HepG2 (cell line): ENCODE results near the gene PKIG. TPM values are rescaled to one million over a fixed set of nuclear protein-coding genes. Genes with fewer than 3 reads are reported as not detected.

Experiments
- FOXK2 ChIP-seq: fragments of 450-650 bp; IDR thresholded peaks from 2 replicates; pipeline ENCODE4 v1.6.1; 2016
- GATAD2A ChIP-seq: IDR thresholded peaks from 2 replicates; pipeline ENCODE4 v1.6.1; 2016
- KAT8 ChIP-seq: IDR thresholded peaks from 2 replicates; pipeline ENCODE4 v1.6.1; 2016; ENCODE audit warnings: missing genetic modification reagents, missing compliant biosample characterization
- LCORL ChIP-seq, 2 experiments: fragments of 450-650 bp in 1 of 2; sonication (generic) in 1 of 2; formaldehyde crosslinking in 1 of 2; IDR thresholded peaks; 2 replicates each; pipeline versions ENCODE4 v1.5.0 to v1.6.1; 2017 to 2020; ENCODE audit warnings: antibody characterized with exemption in 1 of 2, missing genetic modification reagents in 1 of 2
- MAF1 ChIP-seq: sonication (generic); formaldehyde crosslinking; IDR thresholded peaks from 2 replicates; pipeline ENCODE4 v1.5.0; 2020; ENCODE audit warnings: missing genetic modification reagents, borderline replicate concordance
- MATR3 ChIP-seq: sonication (generic); formaldehyde crosslinking; IDR thresholded peaks from 2 replicates; pipeline ENCODE4 v1.4.0; 2020; ENCODE audit warnings: missing genetic modification reagents
- MBD4 ChIP-seq: IDR thresholded peaks from 2 replicates; pipeline ENCODE4 v1.6.1; 2012; ENCODE audit warnings: low read length, inconsistent platforms, borderline replicate concordance
- NR1H2 ChIP-seq: sonication (generic); formaldehyde crosslinking; IDR thresholded peaks from 2 replicates; pipeline ENCODE4 v1.8.1; 2022; ENCODE audit warnings: low read depth, missing genetic modification reagents, borderline replicate concordance
- NR2F1 ChIP-seq, 2 experiments: fragments of 450-650 bp in 1 of 2; formaldehyde crosslinking in 1 of 2; IDR thresholded peaks; 2 replicates each; pipeline versions ENCODE4 v1.5.0 to v1.6.1; 2016 to 2020; ENCODE audit warnings: mild to moderate bottlenecking in 1 of 2, missing compliant biosample characterization in 1 of 2, missing genetic modification reagents in 1 of 2, moderate library complexity in 1 of 2
- PITX1 ChIP-seq: sonication (generic); formaldehyde crosslinking; IDR thresholded peaks from 2 replicates; pipeline ENCODE4 v1.5.1; 2020; ENCODE audit warnings: mild to moderate bottlenecking, missing genetic modification reagents
- RAD51 ChIP-seq: fragments of 450-650 bp; IDR thresholded peaks from 2 replicates; pipeline ENCODE4 v1.6.1; 2016; ENCODE audit warnings: borderline replicate concordance
- SMARCC2 ChIP-seq: fragments of 450-650 bp; IDR thresholded peaks from 2 replicates; pipeline ENCODE4 v1.6.1; 2017; ENCODE audit warnings: antibody characterized with exemption, mild to moderate bottlenecking
- ZBTB3 ChIP-seq: sonication (generic); formaldehyde crosslinking; IDR thresholded peaks from 2 replicates; pipeline ENCODE4 v1.4.0; 2020; ENCODE audit warnings: low read depth, mild to moderate bottlenecking, moderate library complexity, missing genetic modification reagents, borderline replicate concordance
- ZBTB8A ChIP-seq: sonication (generic); formaldehyde crosslinking; IDR thresholded peaks from 2 replicates; pipeline ENCODE4 v1.4.0; 2020; ENCODE audit warnings: mild to moderate bottlenecking, low read depth, missing genetic modification reagents, borderline replicate concordance
- ZNF160 ChIP-seq: sonication (generic); formaldehyde crosslinking; IDR thresholded peaks from 2 replicates; pipeline ENCODE4 v1.8.0; 2022; ENCODE audit warnings: mild to moderate bottlenecking, inconsistent platforms, missing genetic modification reagents
- ZNF296 ChIP-seq: sonication (generic); formaldehyde crosslinking; conservative IDR thresholded peaks from 2 replicates; pipeline ENCODE4 v1.5.0; 2020; ENCODE audit warnings: mild to moderate bottlenecking, missing genetic modification reagents
- ZNF337 ChIP-seq: sonication (generic); formaldehyde crosslinking; IDR thresholded peaks from 2 replicates; pipeline ENCODE4 v1.5.1; 2020; ENCODE audit warnings: missing genetic modification reagents, low read depth, mild to moderate bottlenecking, borderline replicate concordance
- ZNF383 ChIP-seq: sonication (generic); formaldehyde crosslinking; IDR thresholded peaks from 2 replicates; pipeline ENCODE4 v1.4.0; 2020; ENCODE audit warnings: missing genetic modification reagents, mild to moderate bottlenecking, borderline replicate concordance
- ZNF430 ChIP-seq: sonication (generic); formaldehyde crosslinking; IDR thresholded peaks from 2 replicates; pipeline ENCODE4 v1.9.0; 2021; ENCODE audit warnings: mild to moderate bottlenecking, missing genetic modification reagents
- ZNF496 ChIP-seq: sonication (generic); formaldehyde crosslinking; IDR thresholded peaks from 2 replicates; pipeline ENCODE4 v1.8.1; 2023; ENCODE audit warnings: mild to moderate bottlenecking, moderate library complexity, missing genetic modification reagents; ENCODE audit not compliant: insufficient replicate concordance
- ZNF547 ChIP-seq: sonication (generic); formaldehyde crosslinking; IDR thresholded peaks from 2 replicates; pipeline ENCODE4 v1.5.1; 2020; ENCODE audit warnings: mild to moderate bottlenecking, missing genetic modification reagents
- ZNF772 ChIP-seq: sonication (generic); formaldehyde crosslinking; IDR thresholded peaks from 2 replicates; pipeline ENCODE4 v1.5.0; 2020; ENCODE audit warnings: mild to moderate bottlenecking, missing genetic modification reagents
- ZNF788 ChIP-seq: sonication (generic); formaldehyde crosslinking; IDR thresholded peaks from 2 replicates; pipeline ENCODE4 v1.5.0; 2020; ENCODE audit warnings: mild to moderate bottlenecking, missing genetic modification reagents, borderline replicate concordance
- ZNF816 ChIP-seq: sonication (generic); formaldehyde crosslinking; IDR thresholded peaks from 2 replicates; pipeline ENCODE4 v1.8.0; 2022; ENCODE audit warnings: missing genetic modification reagents, mild to moderate bottlenecking, borderline replicate concordance
- ZSCAN25 ChIP-seq: sonication (generic); formaldehyde crosslinking; IDR thresholded peaks from 2 replicates; pipeline ENCODE4 v1.8.0; 2022; ENCODE audit warnings: mild to moderate bottlenecking, missing genetic modification reagents
- polyA plus RNA-seq, 8 experiments: library from polyadenylated mRNA; depleted of rRNA in 3 of 8; stranded (reverse) in 7 of 8; unstranded in 1 of 8; fragments of >200 nt; fragmentation: Illumina TruSeq in 4 of 8; extraction: Trizol in 4 of 8; gene quantifications; 2 replicates each; pipeline versions ENCODE4 v1.2.1 to v1.2.3, GENCODE V29; 2011 to 2016; ENCODE audit warnings: low read depth in 4 of 8, missing spikeins in 1 of 8, mixed read lengths in 1 of 8; ENCODE audit not compliant: insufficient read depth in 1 of 8
- total RNA-seq, 5 experiments: library from RNA; depleted of rRNA; stranded (reverse); fragments of >200 nt; fragmentation: Illumina TruSeq; extraction: Trizol; gene quantifications; 2 replicates each; pipeline ENCODE4 v1.2.3, GENCODE V29; 2016; ENCODE audit warnings: low read depth in 1 of 5
- TF ChIP-seq, protein P1 (sequence below): IDR thresholded peaks from 2 replicates; pipeline ENCODE4 v1.6.1; 2016; ENCODE audit warnings: low read depth, missing genetic modification reagents, missing compliant biosample characterization

Gene PKIG
- total and polyA plus RNA-seq, 2 of the 13 experiments (the other 11 are each of a cell fraction or from before 2014, with no cell fraction given): 30.8 to 44.5 TPM

DNA sequence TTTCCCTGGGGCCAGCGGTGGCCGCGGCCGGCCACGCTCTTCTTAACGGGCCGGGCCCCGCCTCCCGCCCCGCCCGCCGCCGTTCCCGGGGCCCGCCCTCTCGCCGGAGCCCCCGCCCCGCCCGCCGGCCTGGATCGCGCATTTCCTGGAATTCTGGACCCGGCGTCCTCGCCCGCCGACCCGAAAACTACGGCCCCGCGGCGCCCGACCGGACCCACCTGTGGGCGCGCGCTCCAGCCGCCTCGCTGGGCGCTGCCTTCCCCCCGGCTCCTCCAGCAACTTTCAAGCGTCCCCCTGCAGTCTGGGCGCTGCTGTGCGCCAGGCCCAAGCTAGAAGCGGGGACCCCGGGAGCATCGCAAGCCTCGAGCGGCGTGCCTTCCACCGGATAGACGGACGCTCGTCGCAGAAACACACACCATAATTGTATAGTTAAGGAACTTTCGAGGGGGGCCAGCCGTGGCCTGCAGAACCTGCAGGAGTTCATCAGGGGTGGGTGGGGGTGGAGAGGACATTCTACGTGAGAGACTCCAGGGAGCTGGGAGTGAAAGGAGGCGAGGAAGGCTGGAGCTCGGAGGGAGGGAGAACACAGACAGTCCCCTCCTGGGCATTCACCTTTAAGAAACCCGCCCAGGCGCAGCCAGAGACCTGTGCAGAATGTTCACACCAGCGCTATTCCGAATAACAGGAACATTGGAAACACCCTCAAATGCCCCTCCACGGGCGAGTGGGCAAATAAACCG, 69.5 kb downstream of the PKIG start, which contains the start of gene ADA (continued):
- TF ChIP-seq ZNF160 (no peak), NR2F1 (CRISPR knock-in tag; IDR thresholded peaks at IDR 0.05) (no peak), KAT8 (peak; percentile 25), PITX1 (CRISPR knock-in tag) (no peak; the same call in 1 of the 2 replicates), ZNF547 (peak; percentile 79; the same call in 1 of the 2 replicates), ZNF772 (CRISPR knock-in tag) (peak; percentile 63; the same call in 1 of the 2 replicates), ZBTB3 (CRISPR knock-in tag) (peak; percentile 72; the same call in 1 of the 2 replicates), ZNF496 (CRISPR knock-in tag) (no peak), GATAD2A (CRISPR knock-in tag) (peak; percentile 29; the same call in 1 of the 2 replicates), ZNF816 (CRISPR knock-in tag) (no peak), LCORL (IDR thresholded peaks at IDR 0.05) (no peak), LCORL (CRISPR knock-in tag; IDR thresholded peaks at IDR 0.05) (peak; percentile 38; the same call in 1 of the 2 replicates), ZNF337 (CRISPR knock-in tag) (no peak), RAD51 (no peak), MATR3 (no peak), MBD4 (no peak), NR1H2 (CRISPR knock-in tag) (no peak), ZBTB8A (peak; percentile 38; the same call in 1 of the 2 replicates), ZNF788 (peak; percentile 86; the same call in 1 of the 2 replicates), ZSCAN25 (CRISPR knock-in tag) (no peak), FOXK2 (no peak), SMARCC2 (no peak), MAF1 (CRISPR knock-in tag) (no peak; the same call in 1 of the 2 replicates), ZNF296 (CRISPR knock-in tag) (no peak), ZNF430 (CRISPR knock-in tag) (0 out of 2 replicates have a peak, but pooled peaks have one; percentile 69), ZNF383 (CRISPR knock-in tag) (peak; percentile 60; the same call in 1 of the 2 replicates)
- TF ChIP-seq, protein P1, sequence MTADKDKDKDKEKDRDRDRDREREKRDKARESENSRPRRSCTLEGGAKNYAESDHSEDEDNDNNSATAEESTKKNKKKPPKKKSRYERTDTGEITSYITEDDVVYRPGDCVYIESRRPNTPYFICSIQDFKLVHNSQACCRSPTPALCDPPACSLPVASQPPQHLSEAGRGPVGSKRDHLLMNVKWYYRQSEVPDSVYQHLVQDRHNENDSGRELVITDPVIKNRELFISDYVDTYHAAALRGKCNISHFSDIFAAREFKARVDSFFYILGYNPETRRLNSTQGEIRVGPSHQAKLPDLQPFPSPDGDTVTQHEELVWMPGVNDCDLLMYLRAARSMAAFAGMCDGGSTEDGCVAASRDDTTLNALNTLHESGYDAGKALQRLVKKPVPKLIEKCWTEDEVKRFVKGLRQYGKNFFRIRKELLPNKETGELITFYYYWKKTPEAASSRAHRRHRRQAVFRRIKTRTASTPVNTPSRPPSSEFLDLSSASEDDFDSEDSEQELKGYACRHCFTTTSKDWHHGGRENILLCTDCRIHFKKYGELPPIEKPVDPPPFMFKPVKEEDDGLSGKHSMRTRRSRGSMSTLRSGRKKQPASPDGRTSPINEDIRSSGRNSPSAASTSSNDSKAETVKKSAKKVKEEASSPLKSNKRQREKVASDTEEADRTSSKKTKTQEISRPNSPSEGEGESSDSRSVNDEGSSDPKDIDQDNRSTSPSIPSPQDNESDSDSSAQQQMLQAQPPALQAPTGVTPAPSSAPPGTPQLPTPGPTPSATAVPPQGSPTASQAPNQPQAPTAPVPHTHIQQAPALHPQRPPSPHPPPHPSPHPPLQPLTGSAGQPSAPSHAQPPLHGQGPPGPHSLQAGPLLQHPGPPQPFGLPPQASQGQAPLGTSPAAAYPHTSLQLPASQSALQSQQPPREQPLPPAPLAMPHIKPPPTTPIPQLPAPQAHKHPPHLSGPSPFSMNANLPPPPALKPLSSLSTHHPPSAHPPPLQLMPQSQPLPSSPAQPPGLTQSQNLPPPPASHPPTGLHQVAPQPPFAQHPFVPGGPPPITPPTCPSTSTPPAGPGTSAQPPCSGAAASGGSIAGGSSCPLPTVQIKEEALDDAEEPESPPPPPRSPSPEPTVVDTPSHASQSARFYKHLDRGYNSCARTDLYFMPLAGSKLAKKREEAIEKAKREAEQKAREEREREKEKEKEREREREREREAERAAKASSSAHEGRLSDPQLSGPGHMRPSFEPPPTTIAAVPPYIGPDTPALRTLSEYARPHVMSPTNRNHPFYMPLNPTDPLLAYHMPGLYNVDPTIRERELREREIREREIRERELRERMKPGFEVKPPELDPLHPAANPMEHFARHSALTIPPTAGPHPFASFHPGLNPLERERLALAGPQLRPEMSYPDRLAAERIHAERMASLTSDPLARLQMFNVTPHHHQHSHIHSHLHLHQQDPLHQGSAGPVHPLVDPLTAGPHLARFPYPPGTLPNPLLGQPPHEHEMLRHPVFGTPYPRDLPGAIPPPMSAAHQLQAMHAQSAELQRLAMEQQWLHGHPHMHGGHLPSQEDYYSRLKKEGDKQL (CRISPR knock-in tag): no peak
